ENCODE results near the gene TAS2R3. TPM values are rescaled to one million over a fixed set of nuclear protein-coding genes. Genes with fewer than 3 reads are reported as not detected.

Gene TAS2R3
- total and polyA plus RNA-seq, 2 of the 13 experiments (the other 11 are each of a cell fraction or from before 2014, with no cell fraction given) = 0.74 to 1.1 TPM

DNA sequence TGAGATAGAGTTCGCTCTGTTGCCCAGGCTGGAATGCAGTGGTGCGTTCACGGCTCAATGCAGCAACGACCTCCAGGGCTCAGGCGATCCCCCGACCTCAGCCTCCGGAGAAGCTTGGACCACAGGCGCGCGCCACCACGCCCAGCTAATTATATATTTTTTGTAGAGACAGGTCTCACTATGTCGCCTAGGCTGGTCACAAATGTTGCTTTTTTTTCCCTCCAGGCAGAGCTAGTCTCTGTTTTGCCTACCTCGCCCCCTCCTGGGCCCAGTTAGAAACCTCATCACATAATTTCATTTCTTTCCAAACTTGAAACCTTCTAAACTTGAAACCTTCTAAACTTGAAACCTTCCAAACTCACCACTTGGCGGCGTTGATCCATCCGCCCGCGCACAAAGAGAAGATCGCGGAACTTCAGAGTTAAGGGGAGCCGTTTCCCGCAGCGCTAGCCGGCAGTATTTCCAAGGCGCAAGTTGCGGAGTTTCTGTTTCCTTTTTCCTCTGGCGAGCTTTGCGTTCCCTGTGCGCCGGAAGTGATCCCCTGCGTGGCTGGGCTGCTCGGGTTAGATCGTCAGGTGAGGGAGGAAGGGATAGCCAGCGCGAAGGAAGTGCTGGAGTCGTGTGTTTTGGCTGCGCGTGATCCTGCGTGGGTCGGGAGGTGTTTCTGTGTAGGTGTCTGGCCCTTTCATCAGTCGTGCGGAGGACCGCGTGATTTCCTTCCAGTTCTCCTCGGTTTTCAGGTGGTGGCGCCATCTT is 25.9 kb upstream of the TAS2R3 start, which contains the start of gene SSBP1 (continued):
- TF ChIP-seq, protein P1, sequence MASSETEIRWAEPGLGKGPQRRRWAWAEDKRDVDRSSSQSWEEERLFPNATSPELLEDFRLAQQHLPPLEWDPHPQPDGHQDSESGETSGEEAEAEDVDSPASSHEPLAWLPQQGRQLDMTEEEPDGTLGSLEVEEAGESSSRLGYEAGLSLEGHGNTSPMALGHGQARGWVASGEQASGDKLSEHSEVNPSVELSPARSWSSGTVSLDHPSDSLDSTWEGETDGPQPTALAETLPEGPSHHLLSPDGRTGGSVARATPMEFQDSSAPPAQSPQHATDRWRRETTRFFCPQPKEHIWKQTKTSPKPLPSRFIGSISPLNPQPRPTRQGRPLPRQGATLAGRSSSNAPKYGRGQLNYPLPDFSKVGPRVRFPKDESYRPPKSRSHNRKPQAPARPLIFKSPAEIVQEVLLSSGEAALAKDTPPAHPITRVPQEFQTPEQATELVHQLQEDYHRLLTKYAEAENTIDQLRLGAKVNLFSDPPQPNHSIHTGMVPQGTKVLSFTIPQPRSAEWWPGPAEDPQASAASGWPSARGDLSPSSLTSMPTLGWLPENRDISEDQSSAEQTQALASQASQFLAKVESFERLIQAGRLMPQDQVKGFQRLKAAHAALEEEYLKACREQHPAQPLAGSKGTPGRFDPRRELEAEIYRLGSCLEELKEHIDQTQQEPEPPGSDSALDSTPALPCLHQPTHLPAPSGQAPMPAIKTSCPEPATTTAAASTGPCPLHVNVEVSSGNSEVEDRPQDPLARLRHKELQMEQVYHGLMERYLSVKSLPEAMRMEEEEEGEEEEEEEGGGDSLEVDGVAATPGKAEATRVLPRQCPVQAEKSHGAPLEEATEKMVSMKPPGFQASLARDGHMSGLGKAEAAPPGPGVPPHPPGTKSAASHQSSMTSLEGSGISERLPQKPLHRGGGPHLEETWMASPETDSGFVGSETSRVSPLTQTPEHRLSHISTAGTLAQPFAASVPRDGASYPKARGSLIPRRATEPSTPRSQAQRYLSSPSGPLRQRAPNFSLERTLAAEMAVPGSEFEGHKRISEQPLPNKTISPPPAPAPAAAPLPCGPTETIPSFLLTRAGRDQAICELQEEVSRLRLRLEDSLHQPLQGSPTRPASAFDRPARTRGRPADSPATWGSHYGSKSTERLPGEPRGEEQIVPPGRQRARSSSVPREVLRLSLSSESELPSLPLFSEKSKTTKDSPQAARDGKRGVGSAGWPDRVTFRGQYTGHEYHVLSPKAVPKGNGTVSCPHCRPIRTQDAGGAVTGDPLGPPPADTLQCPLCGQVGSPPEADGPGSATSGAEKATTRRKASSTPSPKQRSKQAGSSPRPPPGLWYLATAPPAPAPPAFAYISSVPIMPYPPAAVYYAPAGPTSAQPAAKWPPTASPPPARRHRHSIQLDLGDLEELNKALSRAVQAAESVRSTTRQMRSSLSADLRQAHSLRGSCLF (CRISPR knock-in tag; IDR thresholded peaks at IDR 0.05; ENCODE audit: borderline replicate concordance) = no peak
- peak; percentile 93 for TF ChIP-seq TSC22D2 (CRISPR knock-in tag; IDR thresholded peaks at IDR 0.05; ENCODE audit: borderline replicate concordance)
- TF ChIP-seq, protein P2, sequence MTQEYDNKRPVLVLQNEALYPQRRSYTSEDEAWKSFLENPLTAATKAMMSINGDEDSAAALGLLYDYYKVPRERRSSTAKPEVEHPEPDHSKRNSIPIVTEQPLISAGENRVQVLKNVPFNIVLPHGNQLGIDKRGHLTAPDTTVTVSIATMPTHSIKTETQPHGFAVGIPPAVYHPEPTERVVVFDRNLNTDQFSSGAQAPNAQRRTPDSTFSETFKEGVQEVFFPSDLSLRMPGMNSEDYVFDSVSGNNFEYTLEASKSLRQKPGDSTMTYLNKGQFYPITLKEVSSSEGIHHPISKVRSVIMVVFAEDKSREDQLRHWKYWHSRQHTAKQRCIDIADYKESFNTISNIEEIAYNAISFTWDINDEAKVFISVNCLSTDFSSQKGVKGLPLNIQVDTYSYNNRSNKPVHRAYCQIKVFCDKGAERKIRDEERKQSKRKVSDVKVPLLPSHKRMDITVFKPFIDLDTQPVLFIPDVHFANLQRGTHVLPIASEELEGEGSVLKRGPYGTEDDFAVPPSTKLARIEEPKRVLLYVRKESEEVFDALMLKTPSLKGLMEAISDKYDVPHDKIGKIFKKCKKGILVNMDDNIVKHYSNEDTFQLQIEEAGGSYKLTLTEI (CRISPR knock-in tag; conservative IDR thresholded peaks at IDR 0.05) = no peak
- TF ChIP-seq PHB2 (IDR thresholded peaks at IDR 0.05; ENCODE audit: partially characterized antibody) = no peak
- TF ChIP-seq, protein P3, sequence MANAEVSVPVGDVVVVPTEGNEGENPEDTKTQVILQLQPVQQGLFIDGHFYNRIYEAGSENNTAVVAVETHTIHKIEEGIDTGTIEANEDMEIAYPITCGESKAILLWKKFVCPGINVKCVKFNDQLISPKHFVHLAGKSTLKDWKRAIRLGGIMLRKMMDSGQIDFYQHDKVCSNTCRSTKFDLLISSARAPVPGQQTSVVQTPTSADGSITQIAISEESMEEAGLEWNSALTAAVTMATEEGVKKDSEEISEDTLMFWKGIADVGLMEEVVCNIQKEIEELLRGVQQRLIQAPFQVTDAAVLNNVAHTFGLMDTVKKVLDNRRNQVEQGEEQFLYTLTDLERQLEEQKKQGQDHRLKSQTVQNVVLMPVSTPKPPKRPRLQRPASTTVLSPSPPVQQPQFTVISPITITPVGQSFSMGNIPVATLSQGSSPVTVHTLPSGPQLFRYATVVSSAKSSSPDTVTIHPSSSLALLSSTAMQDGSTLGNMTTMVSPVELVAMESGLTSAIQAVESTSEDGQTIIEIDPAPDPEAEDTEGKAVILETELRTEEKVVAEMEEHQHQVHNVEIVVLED (CRISPR knock-in tag; IDR thresholded peaks at IDR 0.05; ENCODE audit: borderline replicate concordance) = peak; percentile 95
- TF ChIP-seq PAF1 (CRISPR knock-in tag; IDR thresholded peaks at IDR 0.05) = no peak
- TF ChIP-seq ZNF350 (CRISPR knock-in tag; IDR thresholded peaks at IDR 0.05; ENCODE audit: borderline replicate concordance, low read depth) = peak; percentile 98
- no peak for TF ChIP-seq TCF7L2 (IDR thresholded peaks at IDR 0.05; ENCODE audit: low read depth, low read length)
- TF ChIP-seq FOXM1 (CRISPR knock-in tag; IDR thresholded peaks at IDR 0.05) = no peak
- no peak for TF ChIP-seq ZFP37 (CRISPR knock-in tag; IDR thresholded peaks at IDR 0.05; ENCODE audit: borderline replicate concordance)
- peak; percentile 94 for TF ChIP-seq ZEB1 (IDR thresholded peaks at IDR 0.05; ENCODE audit: insufficient replicate concordance, low read depth)
- peak; percentile 64; the same call in 1 of the 2 replicates for TF ChIP-seq MAZ (IDR thresholded peaks at IDR 0.05; ENCODE audit: borderline replicate concordance, low read depth, low read length)
- peak; percentile 70 for TF ChIP-seq MAZ (CRISPR knock-in tag; IDR thresholded peaks at IDR 0.05; ENCODE audit: low read depth)
- peak; percentile 99 for TF ChIP-seq KDM2A (CRISPR knock-in tag; IDR thresholded peaks at IDR 0.05; ENCODE audit: borderline replicate concordance, low read depth)
- TF ChIP-seq, protein P4, sequence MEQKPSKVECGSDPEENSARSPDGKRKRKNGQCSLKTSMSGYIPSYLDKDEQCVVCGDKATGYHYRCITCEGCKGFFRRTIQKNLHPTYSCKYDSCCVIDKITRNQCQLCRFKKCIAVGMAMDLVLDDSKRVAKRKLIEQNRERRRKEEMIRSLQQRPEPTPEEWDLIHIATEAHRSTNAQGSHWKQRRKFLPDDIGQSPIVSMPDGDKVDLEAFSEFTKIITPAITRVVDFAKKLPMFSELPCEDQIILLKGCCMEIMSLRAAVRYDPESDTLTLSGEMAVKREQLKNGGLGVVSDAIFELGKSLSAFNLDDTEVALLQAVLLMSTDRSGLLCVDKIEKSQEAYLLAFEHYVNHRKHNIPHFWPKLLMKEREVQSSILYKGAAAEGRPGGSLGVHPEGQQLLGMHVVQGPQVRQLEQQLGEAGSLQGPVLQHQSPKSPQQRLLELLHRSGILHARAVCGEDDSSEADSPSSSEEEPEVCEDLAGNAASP (CRISPR knock-in tag; IDR thresholded peaks at IDR 0.05; ENCODE audit: borderline replicate concordance) = peak; percentile 78
- TF ChIP-seq THYN1 (CRISPR knock-in tag; IDR thresholded peaks at IDR 0.05; ENCODE audit: borderline replicate concordance, low read depth) = no peak
- TF ChIP-seq ZNF598 (CRISPR knock-in tag; IDR thresholded peaks at IDR 0.05; ENCODE audit: borderline replicate concordance) = peak; percentile 94
